GM21515 (cell line): ENCODE data around the gene NCK2.
A peak's percentile ranks its signal among the peaks of the same experiment; 100 is the strongest.

Experiments
- ATAC-seq: cut with Tn5 transposase; IDR thresholded peaks from one replicate; pipeline ENCODE4 v1.9.1; 2021; ENCODE audit not compliant: unreplicated experiment

The NCK2 gene

GRCh38 chr2:105774781-105775337 is 30.1 kb downstream of the NCK2 start:
- no peak for ATAC-seq

- peak; percentile 56 for ATAC-seq
These were observed 31.3 kb downstream of the NCK2 start for GRCh38 chr2:105775809-105776559.

GRCh38 chr2:105776560-105776928 is 31.8 kb downstream of the NCK2 start:
- peak; percentile 5 for ATAC-seq

GRCh38 chr2:105777031-105777482 is 32.3 kb downstream of the NCK2 start:
- ATAC-seq: no peak

GRCh38 chr2:105777506-105778055 is 32.9 kb downstream of the NCK2 start:
- no peak for ATAC-seq

GRCh38 chr2:105778080-105778607 is 33.4 kb downstream of the NCK2 start:
- no peak for ATAC-seq

- no peak for ATAC-seq
These were observed 34.7 kb downstream of the NCK2 start for GRCh38 chr2:105779394-105779793.

GRCh38 chr2:105780606-105781005 is 35.9 kb downstream of the NCK2 start:
- no peak for ATAC-seq

- no peak for ATAC-seq
These were observed 36.7 kb downstream of the NCK2 start for GRCh38 chr2:105781274-105781978.

GRCh38 chr2:105782123-105782522 is 37.4 kb downstream of the NCK2 start:
- ATAC-seq: no peak

GRCh38 chr2:105782646-105783045 is 37.9 kb downstream of the NCK2 start:
- ATAC-seq: no peak

GRCh38 chr2:105783151-105783738 is 38.5 kb downstream of the NCK2 start:
- no peak for ATAC-seq

- ATAC-seq: no peak
These were observed 39.3 kb downstream of the NCK2 start for GRCh38 chr2:105783972-105784371.

- ATAC-seq: no peak
These were observed 39.9 kb downstream of the NCK2 start for GRCh38 chr2:105784589-105784988.

- no peak for ATAC-seq
These were observed 40.6 kb downstream of the NCK2 start for GRCh38 chr2:105785095-105785847.

GRCh38 chr2:105786231-105787230 is 41.8 kb downstream of the NCK2 start:
- ATAC-seq: no peak

GRCh38 chr2:105787376-105788318 is 42.9 kb downstream of the NCK2 start:
- ATAC-seq: no peak

- ATAC-seq: no peak
These were observed 44.1 kb downstream of the NCK2 start for GRCh38 chr2:105788670-105789290.
